HG03139 (cell line): ENCODE results near the gene LYRM1.
A peak's percentile ranks its signal among the peaks of the same experiment; 100 is the strongest.
"Not testable (repeated sequence)": the region's sequence is repeated elsewhere in the genome, so short reads cannot be mapped to it uniquely, and the experiment has no call there.

Experiments used
- ATAC-seq: cut with Tn5 transposase; IDR thresholded peaks from one replicate; pipeline ENCODE4 v1.9.1; 2021; ENCODE audit not compliant: unreplicated experiment

Gene LYRM1

DNA sequence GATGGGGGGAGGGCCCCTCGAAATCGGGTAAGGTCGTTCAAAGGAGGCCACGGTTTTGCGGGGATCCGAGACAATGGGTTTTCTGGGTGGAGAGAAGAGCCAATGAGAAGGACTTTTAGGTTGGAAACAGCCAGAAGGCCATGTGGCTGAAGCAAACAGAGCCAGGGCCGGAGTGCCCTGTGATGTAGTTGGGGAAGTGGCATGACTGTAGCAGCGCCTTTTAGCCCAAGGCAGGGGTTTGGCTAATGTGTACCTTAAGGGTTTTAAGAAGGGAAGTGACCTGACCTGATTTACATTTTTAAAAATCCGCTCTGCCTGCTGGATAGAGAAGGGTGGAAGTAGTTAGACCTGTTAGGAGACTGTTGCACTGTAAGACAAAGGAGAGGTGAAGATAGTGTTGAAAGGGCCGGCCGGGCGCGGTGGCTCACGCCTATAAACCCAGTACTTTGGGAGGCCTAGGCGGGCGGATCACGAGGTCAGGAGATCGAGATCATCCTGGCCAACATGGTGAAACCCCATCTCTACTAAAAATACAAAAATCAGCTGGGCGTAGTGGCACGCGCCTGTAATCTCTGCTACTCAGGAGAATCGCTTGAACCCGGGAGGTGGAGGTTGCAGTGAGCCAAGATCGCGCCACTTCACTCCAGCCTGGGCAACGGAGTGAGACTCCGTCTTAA, 1.0 kb downstream of the LYRM1 start:
- peak; percentile 31 for ATAC-seq

DNA sequence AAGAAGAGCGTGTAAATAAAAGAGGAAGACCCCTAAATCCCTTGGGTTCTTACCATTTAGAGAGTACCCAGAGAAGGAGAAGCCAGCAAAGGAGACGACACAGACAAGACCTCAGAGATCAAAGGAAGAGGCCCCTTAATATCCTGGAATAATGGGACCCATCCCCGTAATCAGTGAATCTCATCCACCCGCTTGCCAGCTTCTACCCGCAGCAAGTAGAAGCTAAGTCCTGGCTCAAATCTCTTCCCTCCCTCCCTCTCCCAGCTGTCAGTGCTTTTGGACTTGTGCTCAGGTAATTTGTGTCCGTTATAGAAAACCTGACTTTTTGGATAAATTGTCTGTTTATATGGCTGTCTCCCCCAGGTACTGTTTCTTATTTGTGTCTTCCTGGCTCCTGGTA, 1.9 kb downstream of the LYRM1 start:
- no peak for ATAC-seq

DNA sequence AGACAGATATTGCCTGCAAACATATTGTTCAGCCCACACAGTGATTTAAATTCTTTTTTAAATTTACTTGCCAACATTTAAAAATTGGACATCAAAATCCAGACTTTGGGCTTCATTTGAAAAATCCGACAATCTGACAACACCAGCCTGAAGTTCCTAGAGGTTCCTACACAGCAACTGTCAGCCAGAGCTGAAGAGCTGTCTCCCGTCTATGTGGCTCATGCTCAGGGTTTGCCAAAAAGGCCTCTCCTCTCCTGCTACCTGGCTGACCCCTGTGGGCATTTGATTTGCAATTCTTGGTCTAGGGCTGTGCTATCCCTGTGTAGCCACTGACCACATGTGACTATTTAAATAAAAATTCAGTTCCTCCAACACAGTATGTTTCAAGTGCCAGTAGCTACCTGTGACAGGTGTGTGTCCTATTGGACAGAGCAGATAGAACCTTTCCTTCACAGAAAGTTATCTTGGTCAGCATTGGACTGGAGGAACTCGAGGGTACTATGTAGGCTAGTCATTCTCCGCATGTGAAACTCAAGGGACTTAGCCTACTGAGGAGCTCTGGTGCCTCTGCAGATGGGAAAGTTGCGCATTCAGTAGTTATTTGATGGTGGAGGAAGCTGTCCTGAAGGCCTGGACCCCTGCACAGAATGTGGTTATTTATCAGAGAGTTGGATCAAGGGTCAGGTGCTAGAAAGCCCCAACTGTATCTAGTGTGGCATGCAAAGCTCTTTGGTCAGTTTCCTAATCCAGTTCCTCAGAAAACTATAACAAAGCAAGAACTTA, 2.7 kb downstream of the LYRM1 start:
- ATAC-seq: no peak

DNA sequence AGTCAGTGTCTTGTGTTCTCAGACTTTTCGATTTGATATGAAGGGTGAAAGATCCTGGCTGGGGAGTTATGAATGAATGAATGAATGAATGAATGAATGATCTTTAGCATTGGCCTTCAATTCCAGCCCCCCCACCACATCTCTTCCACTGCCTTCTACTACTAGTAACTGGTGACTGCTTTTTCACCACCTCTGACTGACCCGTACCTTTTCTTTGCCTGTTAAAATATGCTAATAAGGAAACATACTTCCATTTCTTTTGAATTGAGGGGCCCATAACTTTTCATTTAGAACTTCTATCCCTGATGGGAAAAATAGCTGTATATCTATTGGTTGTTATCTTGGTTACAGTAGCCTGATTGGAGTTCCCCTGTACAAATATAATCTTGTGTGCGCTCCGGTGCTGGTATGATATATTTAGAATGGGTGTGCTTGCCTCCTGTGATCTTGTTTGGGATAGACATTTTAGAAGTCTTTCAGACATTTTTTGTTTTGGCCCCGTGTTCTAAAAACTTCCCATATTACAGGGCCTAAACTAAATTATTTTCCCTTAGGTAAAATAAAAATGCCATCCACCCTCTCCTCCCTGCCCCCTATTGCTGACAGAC, 3.4 kb downstream of the LYRM1 start:
- no peak for ATAC-seq

DNA sequence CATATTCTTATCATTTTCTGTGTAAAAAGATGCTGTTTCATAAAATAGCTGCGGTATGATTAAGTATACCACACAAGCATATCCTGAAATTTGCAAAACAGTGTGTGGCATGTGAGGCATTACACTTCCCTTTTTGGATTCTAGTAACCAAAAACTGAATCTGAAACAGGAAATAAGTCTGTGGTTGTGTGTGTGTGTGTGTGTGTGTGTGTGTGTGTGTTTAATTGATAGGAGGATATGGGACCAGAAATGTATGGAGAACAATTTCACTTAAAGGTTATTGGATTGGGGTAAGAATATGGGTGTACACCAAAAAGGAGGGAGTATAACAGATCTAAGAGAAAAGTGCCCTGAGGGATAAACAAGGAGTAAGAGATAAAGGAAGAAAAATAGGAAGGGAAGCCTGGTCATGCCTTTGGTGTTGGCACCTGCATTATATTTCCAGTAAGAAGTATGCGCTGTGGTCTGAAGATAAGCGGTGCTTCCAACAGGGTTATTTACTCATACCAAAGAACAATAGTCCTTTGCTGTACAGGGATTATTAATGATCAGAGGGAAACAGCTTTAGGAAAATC, 4.0 kb downstream of the LYRM1 start:
- ATAC-seq: no peak

DNA sequence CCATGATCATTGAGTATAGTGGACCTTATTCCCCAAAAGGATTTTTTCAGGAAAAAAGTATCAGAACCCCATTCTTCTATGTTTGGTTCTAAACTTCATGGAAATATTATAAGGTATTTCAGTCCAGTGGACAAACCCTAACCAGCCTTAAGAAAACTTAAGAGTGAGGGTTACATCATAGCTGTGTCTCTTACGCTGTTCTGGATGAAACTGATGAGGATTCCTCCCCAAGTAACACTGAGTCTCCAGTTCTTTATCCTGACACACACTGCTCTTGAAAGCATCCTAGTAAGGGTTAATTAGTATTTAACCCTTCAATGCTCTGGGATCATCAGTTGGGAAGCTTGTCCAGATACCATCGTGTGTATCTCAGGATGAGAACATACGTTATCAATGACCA, 5.0 kb downstream of the LYRM1 start:
- ATAC-seq: no peak

DNA sequence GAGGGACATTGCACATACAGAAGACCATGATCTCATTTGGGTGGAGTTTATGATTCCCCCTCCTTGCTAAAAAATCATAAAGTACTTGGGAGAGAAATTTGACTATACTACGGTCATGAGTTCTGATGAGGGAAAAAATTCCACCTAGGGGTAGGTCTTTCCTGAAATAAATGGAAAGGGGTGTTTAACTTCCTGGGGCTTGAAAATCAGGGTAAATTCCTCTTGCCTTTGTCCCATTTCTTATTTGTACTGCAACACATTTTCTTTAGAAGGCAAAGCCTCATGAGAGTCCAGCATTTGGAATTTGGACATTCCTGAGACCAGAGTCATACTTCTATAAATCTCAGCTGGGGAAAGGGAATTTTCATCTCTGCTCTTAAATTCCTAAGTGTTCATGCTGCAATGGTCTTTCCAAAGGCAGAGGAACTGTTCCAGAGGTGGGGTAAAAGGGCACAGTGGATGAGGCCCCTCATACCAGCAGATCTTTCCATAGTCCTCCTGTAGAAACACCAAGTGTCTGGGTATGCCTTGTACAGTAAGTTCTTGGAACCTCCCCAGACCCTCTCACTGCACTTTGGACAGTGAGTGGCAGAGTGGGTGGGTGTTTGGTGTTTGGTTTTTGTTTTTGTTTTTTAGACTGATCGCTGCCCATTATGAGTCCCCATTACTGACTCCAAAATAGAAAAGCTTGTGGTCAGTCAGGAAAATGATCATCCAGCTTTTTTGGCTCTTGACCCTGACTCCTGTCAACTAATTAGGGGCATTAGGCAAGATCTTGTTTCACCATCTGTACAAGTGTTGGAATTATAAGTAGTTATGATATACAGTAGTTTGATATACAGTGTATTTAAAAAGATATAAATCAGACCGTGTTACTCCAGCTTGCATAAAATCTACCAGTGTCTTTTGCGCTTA, 6.0 kb downstream of the LYRM1 start:
- no peak for ATAC-seq

DNA sequence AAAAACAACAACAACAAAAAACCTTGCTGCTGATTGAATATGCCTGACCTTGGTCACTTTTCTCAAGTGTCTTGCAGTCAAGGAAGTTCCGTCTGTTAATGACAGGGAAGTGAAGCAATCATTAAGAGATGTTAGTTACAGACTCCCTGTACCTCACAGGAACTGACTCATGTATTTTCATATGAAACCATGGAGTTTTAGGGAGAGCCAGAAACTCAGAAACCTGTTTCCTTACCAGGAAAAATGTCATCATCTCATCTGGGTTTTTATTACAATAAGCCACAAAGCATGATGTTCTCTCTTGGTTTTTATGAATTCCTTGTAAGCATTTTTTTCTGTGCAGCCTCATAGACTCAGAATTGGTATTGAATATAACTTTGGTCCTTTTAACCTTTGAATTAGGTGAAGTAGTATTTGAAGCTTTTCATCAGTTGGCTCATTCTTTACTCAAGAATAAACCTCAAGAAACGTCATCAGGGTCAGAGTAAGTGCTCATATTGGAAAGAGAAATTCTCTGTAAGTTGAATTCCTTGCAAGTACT, 10.3 kb downstream of the LYRM1 start:
- no peak for ATAC-seq

DNA sequence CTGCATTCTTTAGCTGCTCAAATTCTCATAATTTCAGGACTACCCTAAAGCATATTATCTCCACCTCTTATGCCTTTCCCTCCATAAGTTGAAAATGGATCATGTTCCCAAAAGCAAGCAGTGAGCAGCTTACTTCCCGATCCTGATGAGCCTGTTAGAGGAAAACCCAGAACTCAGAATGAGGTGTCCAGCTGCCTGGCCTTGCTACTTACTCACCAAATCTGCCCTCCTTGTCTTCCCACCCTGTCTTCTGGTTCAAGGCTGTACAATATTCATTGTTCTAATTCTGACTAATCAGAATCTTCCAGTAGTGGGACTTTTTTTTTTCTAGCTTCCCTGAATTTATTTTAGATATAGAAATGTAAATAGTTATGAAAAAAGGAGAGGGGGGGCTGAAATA, 10.8 kb downstream of the LYRM1 start:
- ATAC-seq: no peak

DNA sequence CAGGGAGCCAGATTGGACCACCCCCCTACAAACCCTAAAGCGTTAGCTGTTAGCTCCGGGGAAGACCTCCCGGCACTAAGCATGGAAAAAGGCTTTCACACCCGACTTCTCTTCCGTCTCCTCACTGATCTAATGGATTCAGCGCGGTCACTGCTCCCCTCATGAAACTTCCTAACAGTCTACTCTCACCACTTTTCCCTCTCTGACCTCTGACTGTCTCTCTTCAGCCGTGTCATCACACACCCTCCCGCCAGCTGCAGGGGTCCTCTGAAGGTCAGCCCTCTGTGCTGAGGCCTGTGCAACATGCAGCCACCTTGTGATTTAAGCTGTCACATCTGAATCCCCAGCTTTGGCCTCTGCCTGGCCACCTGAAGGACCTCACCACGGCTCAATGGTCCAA, 15.7 kb downstream of the LYRM1 start:
- ATAC-seq: no peak

DNA sequence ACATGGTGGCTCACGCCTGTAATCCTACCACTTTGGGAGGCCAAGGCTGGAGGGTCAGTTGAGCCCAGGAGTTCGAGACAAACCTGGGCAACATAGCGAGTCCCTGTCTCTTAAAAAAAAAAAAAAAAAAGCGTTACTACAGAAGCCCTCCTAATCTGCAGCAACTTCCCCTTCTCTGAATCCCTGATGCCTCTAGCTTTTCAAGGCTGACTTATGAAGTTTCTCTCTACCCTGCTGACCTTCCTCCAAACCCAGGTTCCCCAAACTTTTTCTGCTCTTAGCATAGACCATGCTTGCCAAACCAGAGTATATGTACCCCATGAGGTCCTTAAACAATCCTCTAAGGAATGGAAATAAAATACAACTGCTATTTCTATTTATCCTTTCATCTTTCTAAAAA, 16.4 kb downstream of the LYRM1 start:
- ATAC-seq: no peak

DNA sequence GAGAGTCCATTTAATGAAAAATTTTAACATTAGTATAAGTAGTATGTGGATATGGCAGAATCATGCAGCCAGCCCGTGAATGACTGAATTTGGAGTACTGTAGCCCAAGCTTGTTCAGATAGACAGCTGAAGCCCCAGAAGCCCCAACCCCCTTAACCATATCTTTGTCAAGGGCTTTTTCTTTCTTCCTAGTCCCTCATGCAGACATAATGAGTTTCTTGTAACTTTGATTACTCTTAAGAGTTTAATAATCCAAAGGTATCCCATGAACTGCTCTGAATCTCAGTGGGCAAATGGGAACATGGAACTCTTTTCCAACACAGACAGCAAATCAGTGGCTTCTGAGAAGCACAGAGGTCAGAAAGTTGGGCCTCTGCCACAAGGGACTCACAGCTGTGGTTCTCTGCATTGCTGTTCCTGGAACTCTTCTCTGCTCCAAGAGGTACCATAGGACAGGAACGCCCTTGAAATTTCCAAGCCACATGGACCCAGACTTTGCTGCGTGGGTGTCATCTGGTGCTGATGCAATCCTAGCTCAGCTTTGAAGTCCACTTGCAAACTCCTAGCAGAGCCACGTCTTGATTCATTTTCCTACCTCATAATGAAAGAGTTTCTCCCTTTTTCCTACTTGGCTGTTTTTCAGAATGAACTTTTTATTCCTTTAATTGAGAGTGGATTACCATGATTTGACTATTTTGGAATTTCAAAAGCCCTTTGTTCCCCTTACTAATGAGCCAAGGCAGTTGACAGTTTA, 18.1 kb downstream of the LYRM1 start:
- ATAC-seq: no peak

DNA sequence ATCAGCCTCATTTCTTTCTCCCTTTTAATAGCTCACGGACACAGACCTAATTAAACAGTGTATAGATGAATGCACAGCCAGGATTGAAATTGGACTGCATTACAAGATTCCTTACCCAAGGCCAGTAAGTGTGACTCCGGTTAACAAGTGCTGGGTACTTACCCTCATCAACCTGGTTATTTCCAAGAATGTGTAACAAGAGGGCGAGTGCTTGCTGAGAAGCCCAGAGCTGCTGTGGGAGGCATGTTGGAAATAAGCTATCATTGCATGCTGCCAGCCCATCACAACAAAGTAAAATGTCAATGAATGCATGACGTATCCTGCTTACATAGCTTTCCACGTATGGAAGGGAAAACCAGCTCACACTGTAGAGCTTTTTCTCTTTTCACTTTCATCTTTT, 19.5 kb downstream of the LYRM1 start:
- no peak for ATAC-seq

DNA sequence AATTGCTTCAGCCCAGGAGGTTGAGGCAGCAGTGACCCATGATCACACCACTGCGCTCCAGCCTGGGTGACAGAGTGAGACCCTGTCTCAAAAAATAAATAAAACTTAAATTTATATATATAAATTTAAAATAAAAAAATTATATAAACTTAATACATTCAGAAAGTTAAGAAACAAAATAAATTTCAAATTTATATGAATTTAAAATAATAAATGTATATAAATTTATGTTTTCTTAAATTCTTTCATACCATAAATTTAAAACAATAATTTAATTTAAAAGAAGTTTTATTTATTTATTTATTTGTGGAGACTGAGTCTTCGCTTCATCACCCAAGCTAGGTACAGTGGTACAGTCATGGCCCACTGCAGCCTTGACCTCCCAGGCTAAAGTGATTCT, 20.2 kb downstream of the LYRM1 start:
- no peak for ATAC-seq

DNA sequence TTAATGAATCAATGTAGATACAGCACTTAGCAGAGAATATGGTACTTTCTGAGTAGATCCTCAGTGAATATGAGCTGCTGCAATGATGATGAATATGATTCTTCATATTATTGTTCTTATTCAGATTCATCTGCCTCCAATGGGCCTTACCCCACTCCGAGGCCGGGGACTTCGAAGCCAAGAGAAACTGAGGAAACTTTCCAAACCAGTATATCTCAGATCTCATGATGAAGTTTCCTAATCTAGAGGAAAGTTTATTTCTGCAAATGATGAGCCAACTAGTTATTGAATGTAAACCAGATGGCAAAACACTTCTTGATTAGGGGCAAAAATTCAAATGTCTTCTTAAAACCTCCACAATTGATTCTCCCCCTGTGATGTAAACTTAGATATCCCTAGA, 23.3 kb downstream of the LYRM1 start:
- ATAC-seq: no peak

DNA sequence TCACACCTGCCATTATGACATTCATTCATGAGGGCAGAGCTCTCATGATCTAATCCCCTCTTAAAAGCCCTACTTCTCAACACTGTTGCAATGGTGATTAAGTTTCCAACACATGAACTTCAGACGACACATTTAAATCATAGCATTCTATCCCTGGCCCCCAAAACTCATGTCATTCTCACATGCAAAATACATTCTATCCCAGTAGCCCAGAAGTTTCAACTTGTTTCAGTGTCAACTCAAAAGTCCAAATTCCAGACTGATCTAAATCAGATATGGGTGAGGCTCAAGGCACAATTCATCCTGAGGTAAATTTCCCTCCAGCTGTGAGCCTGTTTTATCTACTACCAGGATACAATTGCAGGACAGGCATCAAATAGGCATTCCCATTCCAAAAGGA, 25.2 kb downstream of the LYRM1 start:
- ATAC-seq: no peak

DNA sequence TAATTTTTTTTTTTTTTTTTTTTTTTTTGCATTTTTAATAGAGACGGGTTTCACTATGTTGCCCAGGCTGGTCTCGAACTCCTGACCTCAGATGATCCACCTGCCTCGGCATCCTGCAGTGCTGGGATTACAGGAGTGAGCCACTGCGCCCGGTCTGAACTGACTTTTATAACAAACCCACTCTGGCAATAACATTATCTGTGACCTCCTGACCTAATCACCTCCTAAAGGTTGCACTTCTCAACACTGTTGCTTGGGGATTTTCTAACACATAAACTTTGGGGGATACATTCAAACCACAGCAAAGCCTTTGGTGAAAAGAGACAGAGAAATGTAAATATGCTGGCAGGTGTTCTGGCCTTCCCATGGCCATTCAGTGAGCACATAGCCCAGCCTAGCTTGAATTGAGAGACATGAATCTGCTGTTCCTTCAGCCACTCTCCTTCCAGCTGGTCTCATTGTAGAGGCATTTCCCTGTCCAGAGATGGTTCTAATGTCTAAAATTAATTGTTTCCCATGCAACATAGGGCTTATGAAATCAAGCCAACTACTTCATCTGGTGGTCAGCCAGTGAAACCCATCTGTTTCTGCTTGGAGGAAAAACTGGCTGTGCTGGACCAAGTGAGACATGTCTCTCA, 28.3 kb downstream of the LYRM1 start:
- no peak for ATAC-seq

DNA sequence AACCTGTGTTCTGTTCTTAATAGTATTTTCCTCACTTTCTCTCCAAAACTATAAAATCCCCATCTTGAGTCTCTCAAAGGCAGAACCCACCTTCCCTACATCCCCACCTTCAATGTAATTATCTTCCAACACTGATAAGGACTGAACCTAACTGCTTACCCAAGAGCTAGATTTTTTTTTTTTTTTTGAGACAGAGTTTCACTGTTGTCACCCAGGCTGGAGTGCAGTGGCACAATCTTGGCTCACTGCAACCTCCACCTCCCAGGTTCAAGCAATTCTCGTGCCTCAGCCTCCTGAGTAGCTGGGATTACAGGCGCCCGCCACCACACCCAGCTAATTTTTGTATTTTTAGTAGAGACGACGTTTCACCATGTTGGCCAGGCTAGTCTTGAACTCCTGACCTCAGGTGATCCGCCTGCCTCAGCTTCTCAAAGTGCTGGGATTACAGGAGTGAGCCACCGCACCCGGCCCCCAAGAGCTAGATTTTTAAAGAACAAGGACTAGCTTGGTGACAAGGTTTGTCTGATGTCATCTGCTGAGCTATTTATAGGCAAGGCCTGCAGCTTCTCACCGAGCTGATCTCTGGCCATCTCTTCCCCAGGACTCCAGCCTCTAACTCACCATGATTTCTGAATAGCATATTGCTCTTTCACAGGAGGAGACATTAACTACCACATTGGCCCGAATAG, 29.2 kb downstream of the LYRM1 start:
- ATAC-seq: not testable (repeated sequence)

DNA sequence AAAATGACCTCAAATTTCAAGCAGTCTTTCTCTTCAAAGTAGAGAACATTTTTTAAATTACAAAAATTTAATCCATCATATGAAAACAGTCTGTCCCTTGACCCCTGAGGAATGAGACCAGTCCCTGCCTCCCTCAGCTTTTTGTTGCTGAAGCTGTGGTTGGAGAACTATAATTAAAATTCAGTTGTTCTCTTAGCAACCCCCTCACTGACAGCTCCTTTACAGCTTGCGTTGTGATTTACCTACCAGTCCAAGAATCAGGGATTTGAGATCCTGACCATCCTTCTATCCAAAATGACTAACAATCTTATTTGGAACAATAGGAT, 29.8 kb downstream of the LYRM1 start:
- no peak for ATAC-seq
